Natural killer cell (primary cell): ENCODE data around the gene ZMYM1. TPM values are rescaled to one million over a fixed set of nuclear protein-coding genes. Genes with fewer than 3 reads are reported as not detected.

Experiments used
- ATAC-seq, 3 donors: fragments of 150-1000 bp in 2 of 3; fragments of 200-7000 bp in 1 of 3; cut with Tn5 transposase; 1 replicate in 1 of 3; 2 replicates in 2 of 3; pipeline ENCODE4 v1.10.0; 2021; ENCODE audit warnings: mild to moderate bottlenecking in 2 of 3, moderate library complexity in 2 of 3
- DNase-seq, 2 donors: peaks; one replicate each; pipeline versions ENCODE4 v3.0.0 to v3.0.0-alpha.2; 2013 to 2021; ENCODE audit warnings: mixed read lengths in 1 of 2
- H3K27ac ChIP-seq: one replicate; pipeline ENCODE4 v1.5.1; 2013; ENCODE audit warnings: mild to moderate bottlenecking, low read length
- H3K27me3 ChIP-seq: one replicate; pipeline ENCODE4 v1.6.1; 2013; ENCODE audit warnings: low read length; ENCODE audit not compliant: control insufficient read depth, insufficient read depth
- H3K36me3 ChIP-seq: one replicate; pipeline ENCODE4 v1.6.1; 2013; ENCODE audit warnings: low read length; ENCODE audit not compliant: control insufficient read depth, insufficient read depth
- H3K4me1 ChIP-seq: one replicate; pipeline ENCODE4 v1.6.1; 2013; ENCODE audit warnings: low read length; ENCODE audit not compliant: control insufficient read depth, insufficient read depth
- H3K4me3 ChIP-seq: one replicate; pipeline ENCODE4 v1.5.1; 2013; ENCODE audit warnings: low read length
- H3K9me3 ChIP-seq: one replicate; pipeline ENCODE4 v1.6.1; 2013; ENCODE audit warnings: low read length; ENCODE audit not compliant: control insufficient read depth, insufficient read depth
- H3K27ac Mint-ChIP-seq, 2 donors: one replicate each; pipeline ENCODE4 v1.8.0; 2022; ENCODE audit warnings: mild to moderate bottlenecking in 2 of 2, mixed read lengths in 2 of 2, moderate library complexity in 1 of 2
- H3K27me3 Mint-ChIP-seq, 2 donors: one replicate each; pipeline ENCODE4 v1.8.0; 2022; ENCODE audit warnings: low read depth in 2 of 2, mixed read lengths in 2 of 2
- H3K36me3 Mint-ChIP-seq: one replicate; pipeline ENCODE4 v1.8.0; 2022; ENCODE audit warnings: mixed read lengths
- H3K4me1 Mint-ChIP-seq, 2 donors: one replicate each; pipeline ENCODE4 v1.8.0; 2022; ENCODE audit warnings: mixed read lengths in 2 of 2
- H3K4me3 Mint-ChIP-seq: one replicate; pipeline ENCODE4 v1.8.0; 2022; ENCODE audit warnings: mild to moderate bottlenecking, moderate library complexity, mixed read lengths
- H3K9me3 Mint-ChIP-seq, 2 donors: one replicate each; pipeline ENCODE4 v1.8.0; 2022; ENCODE audit warnings: mixed read lengths in 2 of 2
- WGBS: methylation state at CpG from one replicate; pipeline ENCODE4 v1.1.7; 2013; ENCODE audit warnings: missing lambda C conversion rate; ENCODE audit not compliant: insufficient coverage; 5-methylcytosine and 5-hydroxymethylcytosine counted together
- intact Hi-C: fragments of 100-400 bp; cut with micrococcal nuclease; formaldehyde crosslinking; loops from one replicate; pipeline ENCODE4 v1.14.2; 2022
- total RNA-seq, 4 donors: library from RNA; stranded (reverse); fragments of 120-200 nt in 1 of 4; gene quantifications; one replicate each; pipeline versions ENCODE4 v1.2.3 to v1.2.4, GENCODE V29; 2013 to 2022
- TF ChIP-seq, protein P1 (sequence below): fragments of 200-600 bp; IDR thresholded peaks from one replicate; pipeline ENCODE4 v1.8.0; 2022; ENCODE audit warnings: antibody characterized with exemption

ZMYM1 gene
- total RNA-seq, 3 donors from 2014 or later (not counting 1 experiment from before 2014, with no cell fraction given): 15.0 to 19.1 (median 19.1) TPM

GRCh38 chr1:35080171-35080854 lies 1.1 kb downstream of the ZMYM1 start:
- intact Hi-C loops: no loop called here
- Histone ChIP-seq H3K36me3 (no peaks in the 10 kb centered on the region), H3K4me3 (peak overlapping the region; percentile 67)

DNA sequence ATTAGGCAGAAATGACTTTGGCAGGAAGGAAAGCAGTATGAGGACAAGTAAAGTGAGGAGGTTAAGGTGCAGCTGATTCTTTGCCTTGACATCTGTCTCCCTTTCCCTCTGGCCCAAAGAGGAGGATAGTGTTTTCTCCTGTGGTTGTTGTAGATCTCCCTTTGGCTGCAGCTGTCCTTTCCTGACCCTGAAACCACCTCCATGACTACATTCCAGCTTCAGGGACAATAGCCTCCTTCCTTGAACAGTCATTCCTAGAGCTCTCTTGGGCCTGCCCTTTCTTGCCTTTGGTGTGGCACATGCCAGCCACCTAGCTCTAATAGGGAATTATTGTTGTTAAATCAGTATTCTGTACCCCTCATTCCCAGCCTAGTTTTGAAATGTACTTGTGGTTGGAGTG lies 6.2 kb downstream of the ZMYM1 start:
- Histone ChIP-seq H3K4me3 (no peak overlapping the region), H3K36me3 (no peaks in the 10 kb centered on the region), H3K4me1 (peaks cover 1% of the 10 kb centered on the region), H3K27ac (no peak overlapping the region), H3K27me3 (no peaks in the 10 kb centered on the region), H3K9me3 (no peaks in the 10 kb centered on the region)
- no peak for DNase-seq
- intact Hi-C loops: no loop called here
- TF ChIP-seq, protein P1, sequence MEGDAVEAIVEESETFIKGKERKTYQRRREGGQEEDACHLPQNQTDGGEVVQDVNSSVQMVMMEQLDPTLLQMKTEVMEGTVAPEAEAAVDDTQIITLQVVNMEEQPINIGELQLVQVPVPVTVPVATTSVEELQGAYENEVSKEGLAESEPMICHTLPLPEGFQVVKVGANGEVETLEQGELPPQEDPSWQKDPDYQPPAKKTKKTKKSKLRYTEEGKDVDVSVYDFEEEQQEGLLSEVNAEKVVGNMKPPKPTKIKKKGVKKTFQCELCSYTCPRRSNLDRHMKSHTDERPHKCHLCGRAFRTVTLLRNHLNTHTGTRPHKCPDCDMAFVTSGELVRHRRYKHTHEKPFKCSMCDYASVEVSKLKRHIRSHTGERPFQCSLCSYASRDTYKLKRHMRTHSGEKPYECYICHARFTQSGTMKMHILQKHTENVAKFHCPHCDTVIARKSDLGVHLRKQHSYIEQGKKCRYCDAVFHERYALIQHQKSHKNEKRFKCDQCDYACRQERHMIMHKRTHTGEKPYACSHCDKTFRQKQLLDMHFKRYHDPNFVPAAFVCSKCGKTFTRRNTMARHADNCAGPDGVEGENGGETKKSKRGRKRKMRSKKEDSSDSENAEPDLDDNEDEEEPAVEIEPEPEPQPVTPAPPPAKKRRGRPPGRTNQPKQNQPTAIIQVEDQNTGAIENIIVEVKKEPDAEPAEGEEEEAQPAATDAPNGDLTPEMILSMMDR: no peak
- ATAC-seq: no peak
- H3K27me3 Mint-ChIP-seq: no peaks in the 10 kb centered on the region
- peaks cover 33% of the 10 kb centered on the region in 2 donors for H3K4me1 Mint-ChIP-seq
- no peak overlapping the region for H3K4me3 Mint-ChIP-seq
- peaks cover 7% of the 10 kb centered on the region for H3K36me3 Mint-ChIP-seq
- H3K27ac Mint-ChIP-seq: peak overlapping the region in 1 of 2 donors; percentile 72
- no peaks in the 10 kb centered on the region for H3K9me3 Mint-ChIP-seq

More at GRCh38 chr1:35080171-35080854, 1.1 kb downstream of the ZMYM1 start:
- H3K36me3 Mint-ChIP-seq: peaks cover 7% of the 10 kb centered on the region
- peak overlapping the region; percentile 97 for H3K4me3 Mint-ChIP-seq
- DNase-seq (peak in 1 of 2 donors; percentile 12), ATAC-seq (no peak)
- peak overlapping the region; percentile 98 to 100 for H3K27ac Mint-ChIP-seq
- TF ChIP-seq, protein P1: no peak
- WGBS: 95% methylated on average over 12 of the region's 13 CpGs
- Histone ChIP-seq H3K9me3 (no peaks in the 10 kb centered on the region), H3K27ac (peak overlapping the region; percentile 86), H3K27me3 (no peaks in the 10 kb centered on the region), H3K4me1 (peaks cover 13% of the 10 kb centered on the region)
- H3K9me3 Mint-ChIP-seq: no peaks in the 10 kb centered on the region
- no peaks in the 10 kb centered on the region for H3K27me3 Mint-ChIP-seq
- peaks cover 42 to 47% of the 10 kb centered on the region in 2 donors for H3K4me1 Mint-ChIP-seq

DNA sequence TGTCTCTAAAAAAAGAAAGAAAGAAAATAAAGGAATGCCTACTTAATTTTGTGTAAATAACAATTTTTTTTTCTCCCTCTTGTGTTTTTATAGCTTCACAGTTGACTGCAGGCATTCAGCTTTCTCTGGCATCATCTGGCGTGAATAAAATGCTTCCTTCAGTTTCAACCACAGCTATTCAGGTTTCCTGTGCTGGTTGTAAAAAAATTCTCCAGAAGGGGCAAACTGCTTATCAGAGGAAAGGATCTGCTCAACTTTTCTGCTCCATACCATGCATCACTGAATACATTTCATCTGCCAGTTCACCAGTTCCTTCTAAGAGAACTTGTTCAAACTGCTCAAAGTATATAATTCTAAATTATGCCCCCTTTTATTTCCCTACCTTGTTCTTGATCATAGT lies 18.0 kb downstream of the ZMYM1 start:
- Histone ChIP-seq H3K4me1 (no peaks in the 10 kb centered on the region), H3K27ac (no peak overlapping the region), H3K9me3 (no peaks in the 10 kb centered on the region), H3K27me3 (no peaks in the 10 kb centered on the region), H3K36me3 (peaks cover 45% of the 10 kb centered on the region), H3K4me3 (no peak overlapping the region)
- ATAC-seq (no peak), DNase-seq (no peak)
- peaks cover 14% of the 10 kb centered on the region for H3K36me3 Mint-ChIP-seq
- H3K27me3 Mint-ChIP-seq: no peaks in the 10 kb centered on the region
- no peaks in the 10 kb centered on the region for H3K9me3 Mint-ChIP-seq
- WGBS: 0% methylated on average over 1 of the region's 1 CpG
- peaks cover 0 to 7% of the 10 kb centered on the region in 2 donors for H3K4me1 Mint-ChIP-seq
- H3K27ac Mint-ChIP-seq: peak overlapping the region in 1 of 2 donors; percentile 10
- TF ChIP-seq, protein P1: no peak
- intact Hi-C loops: no loop called here
- H3K4me3 Mint-ChIP-seq: no peak overlapping the region

- Histone ChIP-seq H3K4me1 (peaks cover 5% of the 10 kb centered on the region), H3K36me3 (peaks cover 7% of the 10 kb centered on the region), H3K9me3 (no peaks in the 10 kb centered on the region), H3K27me3 (no peaks in the 10 kb centered on the region), H3K27ac (no peak overlapping the region), H3K4me3 (no peak overlapping the region)
- 100% methylated on average over 1 of the region's 1 CpG for WGBS
- ATAC-seq: no peak
- intact Hi-C loops: no loop called here
- TF ChIP-seq, protein P1: no peak
- H3K27me3 Mint-ChIP-seq: no peaks in the 10 kb centered on the region
- no peak overlapping the region for H3K4me3 Mint-ChIP-seq
- no peak overlapping the region for H3K27ac Mint-ChIP-seq
- no peak for DNase-seq
- H3K36me3 Mint-ChIP-seq: no peaks in the 10 kb centered on the region
- H3K4me1 Mint-ChIP-seq: peaks cover 13 to 20% of the 10 kb centered on the region in 2 donors
- no peaks in the 10 kb centered on the region for H3K9me3 Mint-ChIP-seq
These were observed 31.9 kb downstream of the ZMYM1 start for GRCh38 chr1:35111106-35111505.
